HCT116 (cell line): ENCODE results near the gene CAMK2D. TPM values are rescaled to one million over a fixed set of nuclear protein-coding genes. Genes with fewer than 3 reads are reported as not detected.

Source experiments
- total RNA-seq: library from RNA; stranded (reverse); gene quantifications from one replicate; pipeline ENCODE4 v1.2.1, GENCODE V29; 2021; ENCODE audit not compliant: unreplicated experiment

CAMK2D gene
- total RNA-seq, 1 experiment from 2014 or later, result 67.0 TPM

Other genes starting within 250 kb of the CAMK2D start
- 2.3 TPM for gene ARSJ, start 217.9 kb upstream of the CAMK2D start, total RNA-seq